Kidney capillary endothelial cell (primary cell): ENCODE data around the gene PRF1.
"Not testable (repeated sequence)": the region's sequence is repeated elsewhere in the genome, so short reads cannot be mapped to it uniquely, and the experiment has no call there.

Experiments
- DNase-seq: peaks from one replicate; pipeline ENCODE4 v3.0.0-alpha.2; 2018; ENCODE audit warnings: low spot score

PRF1 gene

GRCh38 chr10:70602665-70603448, at the start of gene PRF1:
Gene PRF1, minus strand, starts transcription at chr10:70602741. Its CDS starts 1,839 bp downstream, at chr10:70600902.
- DNase-seq = no peak

GRCh38 chr10:70651661-70652060, 49.1 kb upstream of the PRF1 start:
- no peak for DNase-seq

GRCh38 chr10:70650718-70651117, 48.2 kb upstream of the PRF1 start:
- no peak for DNase-seq

GRCh38 chr10:70650104-70650503, 47.6 kb upstream of the PRF1 start:
- no peak for DNase-seq

GRCh38 chr10:70649526-70649925, 47.0 kb upstream of the PRF1 start:
- DNase-seq = no peak

- no peak for DNase-seq
Measured at GRCh38 chr10:70648427-70648826, 45.9 kb upstream of the PRF1 start.

GRCh38 chr10:70647086-70647485, 44.5 kb upstream of the PRF1 start:
- DNase-seq = no peak

- DNase-seq = not testable (repeated sequence)
Measured at GRCh38 chr10:70644959-70645358, 42.4 kb upstream of the PRF1 start.

- DNase-seq = not testable (repeated sequence)
Measured at GRCh38 chr10:70643272-70643671, 40.7 kb upstream of the PRF1 start.

- not testable (repeated sequence) for DNase-seq
Measured at GRCh38 chr10:70639640-70640383, 37.3 kb upstream of the PRF1 start.

- not testable (repeated sequence) for DNase-seq
Measured at GRCh38 chr10:70634515-70634914, 32.0 kb upstream of the PRF1 start.

GRCh38 chr10:70634011-70634410, 31.5 kb upstream of the PRF1 start:
- DNase-seq = no peak

GRCh38 chr10:70631735-70632134, 29.2 kb upstream of the PRF1 start:
- DNase-seq = not testable (repeated sequence)

- no peak for DNase-seq
Measured at GRCh38 chr10:70629338-70629737, 26.8 kb upstream of the PRF1 start.

GRCh38 chr10:70626056-70626455, 23.5 kb upstream of the PRF1 start:
- DNase-seq = no peak

- no peak for DNase-seq
Measured at GRCh38 chr10:70622981-70623844, 20.7 kb upstream of the PRF1 start.

- DNase-seq = no peak
Measured at GRCh38 chr10:70622541-70622940, 20.0 kb upstream of the PRF1 start.

- no peak for DNase-seq
Measured at GRCh38 chr10:70621503-70622078, 19.1 kb upstream of the PRF1 start.

GRCh38 chr10:70620020-70620289, 17.4 kb upstream of the PRF1 start:
- no peak for DNase-seq

- DNase-seq = no peak
Measured at GRCh38 chr10:70619271-70620019, 16.9 kb upstream of the PRF1 start.

GRCh38 chr10:70618663-70619062, 16.1 kb upstream of the PRF1 start:
- DNase-seq = no peak
